ENCODE measurements around the gene WNT3. TPM values are rescaled to one million over a fixed set of nuclear protein-coding genes. Genes with fewer than 3 reads are reported as not detected.
"Not testable (repeated sequence)": the region's sequence is repeated elsewhere in the genome, so short reads cannot be mapped to it uniquely, and the experiment has no call there.

WNT3 gene
- total RNA-seq, 1 donor from 2014 or later, result not detected

DNA sequence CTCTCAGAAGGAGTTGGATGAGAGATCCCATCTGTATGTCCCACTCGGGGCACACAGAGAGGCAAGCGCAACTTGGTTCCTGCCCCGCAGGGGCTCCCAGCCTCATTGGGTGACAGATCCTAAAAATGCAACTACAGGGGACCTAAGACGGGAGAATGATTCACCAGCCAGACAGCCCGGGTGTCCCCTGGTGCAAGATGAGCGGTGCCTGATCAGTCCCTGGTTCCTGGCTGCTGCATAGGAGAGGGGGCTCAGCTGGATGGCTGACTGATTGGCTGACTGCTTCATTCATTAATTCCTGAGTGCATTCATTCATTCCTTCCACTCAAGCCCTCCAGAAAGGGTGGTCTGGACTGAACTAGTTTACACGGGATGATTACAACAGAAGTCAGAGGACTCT, 22.0 kb downstream of the WNT3 start:
- Histone ChIP-seq H3K27ac (no peak overlapping the region), H3K9me3 (no peaks in the 10 kb centered on the region), H3K36me3 (no peaks in the 10 kb centered on the region), H3K4me1 (no peaks in the 10 kb centered on the region), H3K4me3 (no peak overlapping the region), H3K27me3 (no peaks in the 10 kb centered on the region)
- intact Hi-C loops (cut with DNase I), result no loop called here
- TF ChIP-seq, protein P1, sequence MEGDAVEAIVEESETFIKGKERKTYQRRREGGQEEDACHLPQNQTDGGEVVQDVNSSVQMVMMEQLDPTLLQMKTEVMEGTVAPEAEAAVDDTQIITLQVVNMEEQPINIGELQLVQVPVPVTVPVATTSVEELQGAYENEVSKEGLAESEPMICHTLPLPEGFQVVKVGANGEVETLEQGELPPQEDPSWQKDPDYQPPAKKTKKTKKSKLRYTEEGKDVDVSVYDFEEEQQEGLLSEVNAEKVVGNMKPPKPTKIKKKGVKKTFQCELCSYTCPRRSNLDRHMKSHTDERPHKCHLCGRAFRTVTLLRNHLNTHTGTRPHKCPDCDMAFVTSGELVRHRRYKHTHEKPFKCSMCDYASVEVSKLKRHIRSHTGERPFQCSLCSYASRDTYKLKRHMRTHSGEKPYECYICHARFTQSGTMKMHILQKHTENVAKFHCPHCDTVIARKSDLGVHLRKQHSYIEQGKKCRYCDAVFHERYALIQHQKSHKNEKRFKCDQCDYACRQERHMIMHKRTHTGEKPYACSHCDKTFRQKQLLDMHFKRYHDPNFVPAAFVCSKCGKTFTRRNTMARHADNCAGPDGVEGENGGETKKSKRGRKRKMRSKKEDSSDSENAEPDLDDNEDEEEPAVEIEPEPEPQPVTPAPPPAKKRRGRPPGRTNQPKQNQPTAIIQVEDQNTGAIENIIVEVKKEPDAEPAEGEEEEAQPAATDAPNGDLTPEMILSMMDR (IDR thresholded peaks at IDR 0.05), result no peak
- no peak for DNase-seq (ENCODE audit: low spot score in 2 of 2)

GRCh38 chr17:46796084-46796483, 22.4 kb downstream of the WNT3 start:
- intact Hi-C loops (cut with DNase I), result no loop called here
- H3K36me3 ChIP-seq, result no peaks in the 10 kb centered on the region

DNA sequence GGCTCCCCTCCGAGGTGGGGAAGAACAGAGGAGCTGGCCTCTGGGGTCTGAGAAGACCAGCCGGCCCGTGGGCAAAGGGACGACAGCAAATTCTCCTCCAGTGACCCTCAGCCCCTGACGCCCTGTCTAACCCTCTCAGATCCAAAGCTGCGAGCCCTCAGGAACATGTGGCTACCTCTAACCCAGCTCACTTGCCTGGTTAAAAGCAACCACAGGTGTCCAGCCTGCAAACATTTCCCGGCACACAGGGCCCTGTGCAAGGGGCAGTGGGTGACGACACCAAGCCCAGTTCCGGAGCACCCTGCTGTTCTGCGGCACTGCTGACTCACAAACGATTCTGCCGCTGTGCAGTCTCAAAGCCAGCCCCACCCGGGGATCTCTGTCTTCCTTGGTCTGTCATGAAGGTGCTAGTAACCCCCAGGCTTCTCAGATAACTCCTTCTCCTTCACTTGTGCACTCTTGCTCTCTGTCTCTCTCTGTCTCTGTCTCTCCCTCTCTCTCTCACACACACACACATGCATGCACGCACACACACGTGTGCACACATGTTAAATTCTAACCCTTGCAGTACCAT, 23.0 kb downstream of the WNT3 start:
- no peaks in the 10 kb centered on the region for H3K4me1 ChIP-seq
- H3K27me3 ChIP-seq, result no peaks in the 10 kb centered on the region
- TF ChIP-seq, protein P1 (IDR thresholded peaks at IDR 0.05), result no peak
- H3K27ac ChIP-seq, result no peak overlapping the region
- H3K9me3 ChIP-seq, result no peaks in the 10 kb centered on the region
- no peak for DNase-seq (ENCODE audit: low spot score in 2 of 2)
- intact Hi-C loops (cut with DNase I), result no loop called here
- no peak overlapping the region for H3K4me3 ChIP-seq
- no peaks in the 10 kb centered on the region for H3K36me3 ChIP-seq

More at GRCh38 chr17:46796084-46796483, 22.4 kb downstream of the WNT3 start:
- TF ChIP-seq, protein P1 (IDR thresholded peaks at IDR 0.05), result no peak
- H3K27ac ChIP-seq, result no peak overlapping the region
- no peak for DNase-seq (ENCODE audit: low spot score in 2 of 2)
- H3K27me3 ChIP-seq, result no peaks in the 10 kb centered on the region
- no peak overlapping the region for H3K4me3 ChIP-seq
- no peaks in the 10 kb centered on the region for H3K9me3 ChIP-seq
- H3K4me1 ChIP-seq, result no peaks in the 10 kb centered on the region

DNA sequence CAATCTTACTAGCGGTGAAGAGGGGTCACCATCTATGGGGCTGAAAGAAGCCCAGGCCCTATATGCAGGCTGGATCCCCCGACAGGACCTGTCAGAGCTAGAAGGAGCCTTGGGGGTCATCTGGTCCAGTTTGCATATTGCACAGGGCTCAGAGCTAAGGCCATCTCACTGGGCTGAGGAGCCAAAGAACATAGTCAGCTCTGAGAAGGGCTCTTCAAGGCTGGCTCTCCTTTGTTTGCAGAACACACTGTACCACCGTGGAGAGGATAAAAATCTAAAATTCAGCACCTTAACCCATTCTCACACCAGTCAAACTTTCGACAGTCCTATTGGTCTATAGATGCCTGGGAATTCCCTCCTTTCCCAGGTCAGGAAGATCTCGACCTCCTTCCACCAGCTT, 24.2 kb downstream of the WNT3 start:
- no peaks in the 10 kb centered on the region for H3K36me3 ChIP-seq
- no peak overlapping the region for H3K4me3 ChIP-seq
- TF ChIP-seq, protein P1 (IDR thresholded peaks at IDR 0.05), result no peak
- H3K27me3 ChIP-seq, result no peaks in the 10 kb centered on the region
- no peaks in the 10 kb centered on the region for H3K4me1 ChIP-seq
- no peak for DNase-seq (ENCODE audit: low spot score in 2 of 2)
- intact Hi-C loops (cut with DNase I), result no loop called here
- H3K27ac ChIP-seq, result no peak overlapping the region
- H3K9me3 ChIP-seq, result peaks cover 0 to 4% of the 10 kb centered on the region in 2 donors

DNA sequence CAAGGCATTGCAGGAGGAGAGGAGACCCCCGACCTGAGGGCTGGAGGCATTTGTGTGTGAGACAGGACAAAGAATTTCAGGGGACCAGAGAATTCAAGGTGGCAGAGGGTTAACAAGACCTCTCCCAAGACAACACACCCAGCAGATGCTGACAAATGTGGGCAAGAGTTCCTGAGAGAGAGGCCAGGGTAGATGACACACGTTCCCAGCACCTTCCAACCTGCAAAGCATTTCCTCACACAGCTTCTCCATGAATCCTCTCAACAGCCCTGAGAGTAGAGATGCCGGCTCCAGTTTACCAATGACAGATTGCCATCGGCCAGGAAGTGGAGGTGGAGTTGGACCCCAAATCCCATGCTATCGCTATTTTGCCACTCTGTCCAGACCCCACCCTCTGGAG, 25.0 kb downstream of the WNT3 start:
- no peaks in the 10 kb centered on the region for H3K4me1 ChIP-seq
- no peak for DNase-seq (ENCODE audit: low spot score in 2 of 2)
- TF ChIP-seq, protein P1 (IDR thresholded peaks at IDR 0.05), result no peak
- no peak overlapping the region for H3K4me3 ChIP-seq
- peaks cover 0 to 4% of the 10 kb centered on the region in 2 donors for H3K9me3 ChIP-seq
- H3K27me3 ChIP-seq, result no peaks in the 10 kb centered on the region
- H3K27ac ChIP-seq, result no peak overlapping the region
- intact Hi-C loops (cut with DNase I), result no loop called here
- no peaks in the 10 kb centered on the region for H3K36me3 ChIP-seq

DNA sequence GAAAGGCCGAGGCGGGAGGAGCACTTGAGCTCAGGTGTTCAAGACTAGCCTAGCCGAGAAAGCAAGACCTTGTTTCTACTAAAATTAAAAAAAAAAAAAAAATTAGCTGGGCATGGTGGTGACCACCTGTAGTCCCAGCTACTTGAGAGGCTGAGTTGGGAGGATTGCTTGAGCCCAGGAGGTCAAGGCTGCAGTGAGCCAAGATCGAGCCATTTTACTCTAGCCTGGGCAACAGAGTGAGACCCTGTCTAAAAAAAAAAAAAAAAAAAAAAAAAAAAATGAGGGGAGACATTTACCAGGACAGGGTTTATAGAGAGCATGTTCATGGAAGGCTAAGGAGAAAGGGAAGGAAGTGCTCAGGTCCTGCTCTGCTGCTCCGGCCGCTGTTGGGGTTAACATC, 25.5 kb downstream of the WNT3 start:
- H3K27me3 ChIP-seq; H3K27ac ChIP-seq; H3K9me3 ChIP-seq; H3K36me3 ChIP-seq; intact Hi-C loops (cut with DNase I); H3K4me3 ChIP-seq; H3K4me1 ChIP-seq; DNase-seq (ENCODE audit: low spot score in 2 of 2): not testable (repeated sequence)

Data from ascending aorta (tissue), 2 donors.